H1 (cell line): Measurements from ENCODE around the gene DCAF8. TPM values are rescaled to one million over a fixed set of nuclear protein-coding genes. Genes with fewer than 3 reads are reported as not detected.

ENCODE experiments used
- KDM1A ChIP-seq: fragments of 200-600, 300-600 bp; sonication (generic); IDR thresholded peaks from 2 replicates; pipeline ENCODE4 v1.7.1; 2016; ENCODE audit warnings: mild to moderate bottlenecking, low read length, borderline replicate concordance
- NANOG ChIP-seq: IDR thresholded peaks from 2 replicates; pipeline ENCODE4 v1.6.1; 2011; ENCODE audit warnings: low read length, low read depth, mild to moderate bottlenecking, inconsistent platforms; ENCODE audit not compliant: insufficient read depth, poor library complexity, severe bottlenecking
- SP1 ChIP-seq: IDR thresholded peaks from 2 replicates; pipeline ENCODE4 v1.6.1; 2011; ENCODE audit warnings: low read depth, low read length
- TEAD4 ChIP-seq: IDR thresholded peaks from 2 replicates; pipeline ENCODE4 v1.6.1; 2012; ENCODE audit warnings: low read depth, low read length, inconsistent platforms, mixed read lengths
- polyA plus RNA-seq, 7 experiments: library from polyadenylated mRNA; depleted of rRNA in 3 of 7; stranded (reverse) in 5 of 7; unstranded in 2 of 7; fragments of >200 nt in 5 of 7; fragments of 200-250 nt in 2 of 7; gene quantifications; 1 replicate in 5 of 7; 2 replicates in 1 of 7; 4 replicates in 1 of 7; pipeline versions ENCODE4 v1.2.1 to v1.2.3, GENCODE V29; 2011 to 2013; ENCODE audit warnings: missing spikeins in 2 of 7, mixed read lengths in 2 of 7
- total RNA-seq: library from RNA; stranded (reverse); fragmentation: NEBNext Ultra II Directional; extraction: Animal tissue kit (Norgen Biotek cat#: 25700); gene quantifications from 2 replicates; pipeline ENCODE4 v1.2.1, GENCODE V29; 2021
- TF ChIP-seq, protein P1 (sequence below), 3 experiments: IDR thresholded peaks; 1 replicate in 2 of 3; 2 replicates in 1 of 3; pipeline versions ENCODE4 v1.5.1 to v1.6.1; 2011; ENCODE audit warnings: low read length in 3 of 3, mild to moderate bottlenecking in 3 of 3, inconsistent platforms in 2 of 3, low read depth in 1 of 3, moderate library complexity in 1 of 3; ENCODE audit not compliant: insufficient read depth in 1 of 3; ENCODE audit errors: control extremely low read depth in 1 of 3

The DCAF8 gene
- total and polyA plus RNA-seq, 2 of the 8 experiments (the other 6 are each of a cell fraction or from before 2014, with no cell fraction given) = 68.2 to 110 TPM

GRCh38 chr1:160222546-160222945 lies 39.8 kb downstream of the DCAF8 start (continued):
- TF ChIP-seq KDM1A = no peak
- TF ChIP-seq SP1 = no peak
- TF ChIP-seq, protein P1, sequence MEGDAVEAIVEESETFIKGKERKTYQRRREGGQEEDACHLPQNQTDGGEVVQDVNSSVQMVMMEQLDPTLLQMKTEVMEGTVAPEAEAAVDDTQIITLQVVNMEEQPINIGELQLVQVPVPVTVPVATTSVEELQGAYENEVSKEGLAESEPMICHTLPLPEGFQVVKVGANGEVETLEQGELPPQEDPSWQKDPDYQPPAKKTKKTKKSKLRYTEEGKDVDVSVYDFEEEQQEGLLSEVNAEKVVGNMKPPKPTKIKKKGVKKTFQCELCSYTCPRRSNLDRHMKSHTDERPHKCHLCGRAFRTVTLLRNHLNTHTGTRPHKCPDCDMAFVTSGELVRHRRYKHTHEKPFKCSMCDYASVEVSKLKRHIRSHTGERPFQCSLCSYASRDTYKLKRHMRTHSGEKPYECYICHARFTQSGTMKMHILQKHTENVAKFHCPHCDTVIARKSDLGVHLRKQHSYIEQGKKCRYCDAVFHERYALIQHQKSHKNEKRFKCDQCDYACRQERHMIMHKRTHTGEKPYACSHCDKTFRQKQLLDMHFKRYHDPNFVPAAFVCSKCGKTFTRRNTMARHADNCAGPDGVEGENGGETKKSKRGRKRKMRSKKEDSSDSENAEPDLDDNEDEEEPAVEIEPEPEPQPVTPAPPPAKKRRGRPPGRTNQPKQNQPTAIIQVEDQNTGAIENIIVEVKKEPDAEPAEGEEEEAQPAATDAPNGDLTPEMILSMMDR (IDR thresholded peaks at IDR 0.05; ENCODE audit: control extremely low read depth in 1 of 3, insufficient read depth in 1 of 3, low read depth in 1 of 3, low read length in 3 of 3) = no peak
- TF ChIP-seq TEAD4 = no peak
- no peak for TF ChIP-seq NANOG
